ENCODE results near the gene KIF19.

GRCh38 chr17:74347646-74348045 lies 21.6 kb downstream of the KIF19 start:
- TF ChIP-seq CTCF (conservative IDR thresholded peaks at IDR 0.05; ENCODE audit: low read length), result no peak
- no peak for TF ChIP-seq EZH2phosphoT487 (IDR thresholded peaks at IDR 0.05; ENCODE audit: borderline replicate concordance)
